HG03103 (cell line): ENCODE data around the gene ADCY7.

Experiments used
- ATAC-seq: cut with Tn5 transposase; IDR thresholded peaks from one replicate; pipeline ENCODE4 v1.9.1; 2021; ENCODE audit warnings: low read depth; ENCODE audit not compliant: unreplicated experiment

The ADCY7 gene

DNA sequence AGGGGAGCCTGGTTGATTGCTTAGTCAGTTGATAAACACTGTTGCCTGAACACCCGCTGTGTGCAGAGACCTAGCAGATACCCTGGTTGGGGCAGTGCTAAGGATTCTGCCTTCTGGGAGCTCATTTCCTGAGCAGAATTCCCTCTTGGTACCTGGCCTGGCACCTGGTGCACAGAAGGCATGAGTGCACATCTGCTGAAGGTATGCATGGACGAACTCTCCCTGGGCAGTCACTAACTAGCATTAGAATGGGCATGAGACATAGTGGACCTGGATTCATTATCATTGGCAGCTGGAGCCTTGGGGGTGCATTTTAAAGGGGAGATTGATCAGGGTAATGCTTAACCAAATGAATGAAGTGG is 13.1 kb downstream of the ADCY7 start:
- no peak for ATAC-seq

DNA sequence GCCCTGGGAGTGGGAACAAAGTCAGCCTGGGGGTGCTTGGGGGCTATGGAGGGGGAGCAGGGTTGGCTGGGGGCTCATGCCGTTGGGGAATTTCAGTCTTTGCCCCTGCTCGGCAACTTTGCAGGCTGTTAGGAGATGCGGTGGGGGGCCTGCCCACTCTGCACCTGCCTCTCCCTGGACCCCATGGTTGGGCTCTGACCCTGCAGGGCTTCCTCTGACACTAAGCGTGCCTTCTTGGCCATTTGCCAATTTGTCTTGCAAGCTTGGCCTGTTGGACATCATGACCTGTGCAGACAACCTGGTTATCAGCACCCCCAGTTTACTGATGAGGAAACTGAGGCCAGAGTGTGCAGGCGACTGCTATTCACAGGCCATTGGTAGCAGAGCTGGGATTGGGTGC is 14.6 kb downstream of the ADCY7 start:
- ATAC-seq: no peak

- peak; percentile 8 for ATAC-seq
These were observed 15.1 kb downstream of the ADCY7 start for GRCh38 chr16:50281391-50282009.

DNA sequence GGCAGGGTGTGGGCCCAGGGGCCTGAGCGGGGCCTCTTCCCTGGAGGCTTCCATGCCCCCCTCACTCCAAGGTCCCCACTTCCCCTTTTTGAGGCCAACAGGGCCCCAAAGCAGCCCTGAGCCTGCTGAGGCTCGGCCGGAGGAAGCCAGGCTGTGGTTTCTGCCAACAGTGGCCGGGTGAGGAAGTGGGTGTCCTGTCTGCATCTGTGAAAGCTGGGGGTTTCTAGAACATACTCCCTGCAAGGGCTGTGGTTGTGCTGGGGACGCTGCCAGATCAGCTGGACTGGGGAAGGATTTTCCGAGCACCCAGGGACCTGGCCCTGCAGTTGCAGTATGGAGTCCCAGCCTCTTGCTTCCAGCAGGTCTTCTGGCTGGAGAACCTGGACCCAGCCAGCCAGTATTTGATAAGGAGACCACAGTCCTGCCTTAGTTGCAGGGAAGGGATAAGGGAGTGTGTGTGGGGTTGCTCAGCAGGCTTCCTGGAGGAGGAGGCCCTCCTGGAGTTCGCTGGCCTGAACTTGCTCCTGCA is 15.7 kb downstream of the ADCY7 start:
- peak; percentile 92 for ATAC-seq

DNA sequence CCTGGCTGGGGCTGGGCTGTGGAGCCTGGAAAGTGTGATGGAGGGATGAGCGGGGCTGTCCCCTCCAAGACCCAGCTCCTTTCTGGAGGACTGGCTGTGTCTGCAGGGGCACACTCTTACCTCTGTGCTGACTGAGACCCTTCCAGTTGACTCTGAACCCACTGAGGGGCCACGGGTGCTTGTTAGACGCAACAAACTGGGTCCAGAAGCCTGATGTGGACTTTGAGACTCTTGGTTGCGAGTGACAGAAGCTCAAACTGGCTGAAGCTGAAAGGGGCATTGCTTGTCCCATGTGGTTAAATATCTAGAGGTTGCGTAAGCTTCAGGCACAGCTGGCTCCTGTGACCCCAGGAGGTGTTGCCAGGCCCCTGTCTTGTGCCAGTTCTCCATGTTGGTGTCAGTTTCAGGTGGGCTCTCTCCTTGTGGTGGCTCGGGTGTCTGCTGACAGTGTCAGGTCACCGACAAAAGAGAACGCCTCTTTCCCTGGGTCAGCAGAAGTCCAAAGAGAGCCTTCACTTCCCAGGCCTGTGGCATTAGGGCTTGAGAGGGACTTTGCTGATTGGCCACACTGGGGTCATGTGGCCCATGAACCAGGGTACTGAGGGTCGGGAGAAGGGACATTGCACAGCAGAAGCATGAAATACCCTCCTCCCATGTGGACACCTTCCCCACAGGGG is 16.7 kb downstream of the ADCY7 start:
- no peak for ATAC-seq

DNA sequence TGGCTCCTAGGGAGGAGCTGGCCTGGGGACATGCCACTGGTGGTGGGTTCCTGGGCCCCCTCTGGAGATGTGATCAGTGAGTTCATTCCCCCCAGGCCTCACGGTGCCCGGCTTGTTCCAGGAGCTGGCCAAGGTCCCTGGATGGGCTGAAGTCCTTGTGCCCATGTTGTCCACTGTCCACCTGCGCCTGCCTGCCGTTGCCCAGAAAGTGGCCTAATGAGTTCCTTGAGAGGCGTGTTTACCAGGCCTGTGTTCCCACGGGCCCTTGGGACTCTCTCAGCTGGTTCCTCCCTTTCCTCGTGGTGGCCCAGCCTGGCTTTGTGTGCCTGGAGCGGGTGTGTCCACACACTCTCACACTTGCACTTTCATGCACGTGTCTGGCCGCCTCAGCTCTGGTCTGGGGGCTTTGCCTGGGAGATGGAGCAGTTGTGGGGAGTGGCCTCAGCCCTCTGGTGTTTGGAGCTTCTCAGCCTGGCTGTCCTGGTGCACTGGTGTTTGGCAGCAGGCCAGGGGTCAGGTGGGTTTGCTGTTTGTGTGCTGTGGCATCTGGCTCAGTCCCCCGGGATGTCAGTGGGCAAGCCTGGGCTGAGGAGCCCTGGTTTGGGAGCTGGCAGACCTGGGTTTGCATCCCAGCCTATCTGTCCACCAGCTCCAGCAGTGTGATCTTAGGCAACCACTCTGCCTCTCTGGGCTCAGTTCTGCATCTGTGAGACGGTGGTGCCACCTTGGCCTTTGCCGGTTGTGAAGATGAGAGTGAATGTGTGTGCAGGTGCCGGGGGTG is 18.0 kb downstream of the ADCY7 start:
- ATAC-seq: no peak

GRCh38 chr16:50285406-50286003 is 19.2 kb downstream of the ADCY7 start:
- ATAC-seq: no peak

- no peak for ATAC-seq
These were observed 20.3 kb downstream of the ADCY7 start for GRCh38 chr16:50286681-50287080.

DNA sequence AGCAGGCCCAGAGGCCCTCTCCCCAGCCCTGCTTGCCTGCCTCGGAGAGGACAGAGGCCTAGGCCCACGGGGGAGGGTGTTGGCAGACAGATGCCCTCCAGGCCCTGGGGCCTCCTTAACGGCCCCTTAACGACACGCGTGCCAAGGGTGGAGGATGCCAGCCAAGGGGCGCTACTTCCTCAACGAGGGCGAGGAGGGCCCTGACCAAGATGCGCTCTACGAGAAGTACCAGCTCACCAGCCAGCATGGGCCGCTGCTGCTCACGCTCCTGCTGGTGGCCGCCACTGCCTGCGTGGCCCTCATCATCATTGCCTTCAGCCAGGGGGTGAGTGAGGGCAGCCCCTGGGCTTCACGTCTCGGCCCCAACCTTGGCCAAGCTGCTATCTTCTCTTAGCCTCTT is 21.7 kb downstream of the ADCY7 start:
- ATAC-seq: no peak

DNA sequence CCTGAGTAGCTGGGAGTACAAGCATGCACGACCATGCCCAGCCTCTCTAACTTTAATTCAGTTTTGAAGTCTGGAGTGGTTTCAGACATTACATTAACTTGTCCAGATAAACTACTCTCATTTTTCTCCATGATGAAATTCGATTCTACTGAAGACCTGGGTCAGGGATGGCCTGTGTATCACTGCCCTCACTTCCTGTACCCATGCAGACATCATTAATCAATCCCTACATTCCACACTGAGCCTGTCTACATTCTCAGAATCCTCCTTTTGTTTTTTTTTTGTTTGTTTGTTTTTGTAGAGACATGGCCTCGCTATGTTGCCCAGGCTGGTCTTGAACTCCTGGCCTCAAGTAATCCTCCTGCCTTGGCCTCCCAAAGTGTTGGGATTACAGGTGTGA is 22.6 kb downstream of the ADCY7 start:
- ATAC-seq: no peak

GRCh38 chr16:50289950-50290764 is 23.8 kb downstream of the ADCY7 start:
- no peak for ATAC-seq

- no peak for ATAC-seq
These were observed 24.5 kb downstream of the ADCY7 start for GRCh38 chr16:50290856-50291255.

GRCh38 chr16:50291719-50292565 is 25.6 kb downstream of the ADCY7 start:
- ATAC-seq: no peak

- ATAC-seq: no peak
These were observed 26.2 kb downstream of the ADCY7 start for GRCh38 chr16:50292566-50292948.

GRCh38 chr16:50293041-50293783 is 26.9 kb downstream of the ADCY7 start:
- no peak for ATAC-seq

DNA sequence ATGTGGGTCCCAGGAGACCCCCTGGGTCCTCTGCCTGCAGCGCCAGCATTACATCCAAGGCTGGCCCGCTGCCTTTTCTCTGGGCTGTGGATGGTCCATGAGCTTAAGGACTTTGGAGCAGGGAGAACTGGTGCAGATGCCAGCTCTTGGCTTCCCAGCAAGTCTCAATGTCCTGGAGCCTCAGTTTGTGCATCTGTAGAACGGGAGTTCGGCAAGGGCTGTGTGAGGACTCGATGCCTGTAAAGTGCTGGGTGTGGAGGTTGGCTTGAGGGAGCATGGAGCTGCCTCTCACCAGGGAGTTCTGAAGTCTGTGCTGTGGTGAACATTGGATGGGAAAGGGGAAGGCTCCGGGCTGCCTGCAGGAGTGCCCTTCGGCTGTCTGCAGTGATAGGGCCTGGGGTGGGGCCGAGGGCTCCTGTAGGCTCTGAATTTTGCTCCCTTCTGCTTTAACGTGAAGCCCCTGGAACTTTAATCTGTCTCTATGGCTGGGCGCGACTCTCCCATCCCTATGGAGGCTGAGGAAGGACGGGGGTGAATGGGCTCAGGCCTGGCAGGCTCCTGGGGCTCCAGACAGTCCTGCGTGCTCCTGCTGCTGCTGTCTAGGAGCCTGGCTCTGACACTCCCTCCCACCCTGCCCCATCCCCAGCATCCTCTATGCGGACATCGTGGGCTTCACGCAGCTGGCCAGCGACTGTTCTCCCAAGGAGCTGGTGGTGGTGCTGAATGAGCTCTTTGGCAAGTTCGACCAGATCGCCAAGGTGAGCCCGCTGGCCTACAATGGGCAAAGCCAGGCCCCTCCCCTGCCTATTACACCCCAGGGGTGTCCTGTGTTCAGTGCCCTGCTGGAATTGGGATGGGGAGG is 27.9 kb downstream of the ADCY7 start:
- ATAC-seq: no peak

DNA sequence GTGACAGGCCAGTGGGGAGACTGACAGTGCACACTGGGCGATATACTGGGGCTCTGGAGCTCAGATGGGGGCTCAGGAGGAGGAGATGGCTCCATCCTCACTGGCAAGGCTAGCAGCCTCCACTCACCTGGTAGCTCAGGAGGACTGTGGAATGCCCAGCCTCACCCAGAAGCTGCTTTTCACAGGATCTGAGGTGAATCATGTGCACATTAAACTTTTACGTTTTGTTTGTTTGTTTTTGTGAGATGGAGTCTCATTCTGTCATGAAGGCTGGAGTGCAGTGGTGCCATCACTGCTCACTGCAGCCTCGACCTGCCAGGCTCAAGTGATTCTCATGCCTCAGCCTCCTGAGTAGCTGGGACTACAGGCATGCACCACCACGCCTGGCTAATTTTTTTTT is 28.6 kb downstream of the ADCY7 start:
- no peak for ATAC-seq

GRCh38 chr16:50295541-50296132 is 29.3 kb downstream of the ADCY7 start:
- ATAC-seq: no peak
